8988T (cell line): ENCODE measurements around the gene KRT3.
"Not testable (repeated sequence)": the region's sequence is repeated elsewhere in the genome, so short reads cannot be mapped to it uniquely, and the experiment has no call there.

Experiments
- DNase-seq: peaks from one replicate; pipeline ENCODE4 v3.0.0; 2011

The KRT3 gene

GRCh38 chr12:52756281-52756960, 39.5 kb downstream of the KRT3 start:
- no peak for DNase-seq

- no peak for DNase-seq
Observed at GRCh38 chr12:52755533-52755932, 40.4 kb downstream of the KRT3 start.

- no peak for DNase-seq
Observed at GRCh38 chr12:52754135-52754534, 41.8 kb downstream of the KRT3 start.

DNA sequence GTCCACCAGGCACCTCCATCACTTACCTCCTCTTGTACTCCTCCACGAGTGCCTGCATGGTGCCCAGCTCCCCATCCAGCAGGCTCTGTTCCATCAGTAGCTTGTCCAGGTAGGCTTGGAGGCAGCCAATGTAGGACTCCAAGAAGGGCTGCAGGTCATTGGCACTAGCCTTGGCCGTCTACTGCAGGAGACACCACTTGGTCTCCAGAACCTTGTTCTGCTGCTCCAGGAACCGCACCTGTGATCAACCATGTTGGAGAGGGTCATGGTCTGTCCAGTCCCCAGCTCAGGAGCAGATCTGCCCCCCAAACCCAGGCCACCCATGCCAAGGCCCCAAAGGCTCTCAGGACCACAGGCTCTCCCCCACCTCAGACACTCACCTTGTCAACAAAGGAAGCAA, 42.6 kb downstream of the KRT3 start:
- no peak for DNase-seq

DNA sequence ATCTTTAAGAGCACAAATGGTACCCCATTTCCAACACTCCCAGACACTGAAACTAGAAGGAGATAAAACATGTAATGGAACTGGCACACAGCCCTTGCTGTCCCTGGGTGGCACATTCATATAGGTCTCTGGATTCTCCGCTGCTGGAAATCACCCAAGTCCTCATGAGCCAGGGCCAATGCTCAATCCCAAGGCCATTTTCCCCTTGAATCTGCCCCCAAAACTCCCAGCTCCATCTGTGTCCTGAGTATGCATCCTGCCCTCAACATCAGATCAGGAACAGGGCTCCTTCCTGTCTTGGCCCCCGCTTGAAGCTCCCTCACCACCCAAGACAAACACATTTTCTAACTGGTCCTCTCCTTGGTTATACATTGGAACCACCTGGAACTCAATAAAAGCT, 43.4 kb downstream of the KRT3 start:
- no peak for DNase-seq

DNA sequence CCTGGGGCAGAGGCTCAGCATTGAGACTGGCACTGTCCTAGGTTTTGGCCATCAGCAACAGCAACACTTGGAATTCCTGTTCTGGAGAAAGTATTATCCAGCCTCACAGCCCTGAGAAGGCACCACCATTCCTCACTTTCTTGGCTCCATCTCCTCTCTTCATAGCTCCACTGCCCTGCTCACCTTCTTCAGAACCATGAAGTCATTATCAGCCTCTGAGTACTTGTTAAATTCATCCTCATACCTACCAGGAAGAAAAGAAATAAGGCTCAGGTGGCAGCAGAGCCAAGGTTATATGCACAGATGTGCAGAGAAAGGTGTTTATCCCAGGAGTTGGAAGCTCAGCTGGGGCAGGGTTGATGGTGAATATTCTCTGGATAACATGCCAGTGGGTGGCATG, 44.1 kb downstream of the KRT3 start:
- DNase-seq: no peak

DNA sequence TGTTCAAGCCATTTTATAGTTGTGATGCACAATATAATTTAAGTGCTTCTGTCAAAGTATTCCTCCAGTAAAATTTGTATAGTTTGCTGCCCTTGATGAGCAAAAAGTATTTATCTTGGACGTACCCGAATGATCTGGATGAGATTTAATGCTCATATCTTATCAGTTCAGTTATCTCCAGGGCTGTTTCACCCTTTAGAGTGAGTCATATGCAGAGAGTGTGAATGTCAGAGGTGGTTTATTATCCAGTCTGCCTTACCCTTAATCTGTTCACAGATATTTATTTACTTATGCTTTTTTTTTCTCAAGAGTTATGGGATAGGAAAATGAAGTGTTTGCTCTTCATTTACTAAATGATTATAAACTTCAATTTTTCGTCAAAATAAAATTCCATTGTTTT, 45.4 kb downstream of the KRT3 start:
- not testable (repeated sequence) for DNase-seq

- no peak for DNase-seq
Observed at GRCh38 chr12:52749827-52750226, 46.1 kb downstream of the KRT3 start.

DNA sequence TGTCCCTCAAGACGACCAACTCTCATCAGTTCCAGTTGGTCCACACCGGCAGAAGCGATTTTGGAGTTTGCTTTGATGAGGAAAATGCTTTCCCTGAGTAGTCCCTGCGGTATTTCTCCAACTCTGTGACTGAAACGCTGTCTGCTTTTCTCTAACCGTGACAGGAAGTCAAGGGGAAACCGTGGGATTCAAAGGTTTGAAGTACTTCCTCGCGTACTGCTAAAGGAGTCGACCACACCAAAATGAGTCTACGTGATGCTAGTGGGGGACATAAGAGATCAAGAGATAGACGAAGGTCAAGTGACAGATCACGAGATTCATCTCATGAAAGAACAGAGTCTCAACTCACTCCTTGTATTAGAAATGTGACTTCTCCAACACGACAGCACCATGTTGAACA, 47.3 kb downstream of the KRT3 start:
- no peak for DNase-seq

DNA sequence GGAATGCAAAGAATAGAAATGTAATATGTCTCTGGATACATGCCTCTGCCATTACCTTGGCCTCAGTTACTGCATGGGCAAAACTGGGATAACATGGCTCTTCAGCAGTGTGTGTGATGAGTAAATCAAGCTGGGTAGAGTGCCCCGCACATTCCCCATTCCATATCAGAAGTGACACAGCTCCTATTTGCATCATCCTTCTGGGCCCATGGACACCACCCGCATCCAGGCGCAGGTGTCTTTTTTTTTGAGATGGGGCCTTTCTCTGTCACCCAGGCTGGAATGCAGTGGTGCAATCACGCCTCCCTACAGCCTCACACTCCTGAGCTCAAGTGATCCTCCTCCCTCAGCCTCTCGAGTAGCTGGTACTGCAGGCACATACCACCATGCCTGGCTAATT, 50.4 kb downstream of the KRT3 start:
- no peak for DNase-seq

GRCh38 chr12:52744493-52745156, 51.3 kb downstream of the KRT3 start:
- DNase-seq: no peak

DNA sequence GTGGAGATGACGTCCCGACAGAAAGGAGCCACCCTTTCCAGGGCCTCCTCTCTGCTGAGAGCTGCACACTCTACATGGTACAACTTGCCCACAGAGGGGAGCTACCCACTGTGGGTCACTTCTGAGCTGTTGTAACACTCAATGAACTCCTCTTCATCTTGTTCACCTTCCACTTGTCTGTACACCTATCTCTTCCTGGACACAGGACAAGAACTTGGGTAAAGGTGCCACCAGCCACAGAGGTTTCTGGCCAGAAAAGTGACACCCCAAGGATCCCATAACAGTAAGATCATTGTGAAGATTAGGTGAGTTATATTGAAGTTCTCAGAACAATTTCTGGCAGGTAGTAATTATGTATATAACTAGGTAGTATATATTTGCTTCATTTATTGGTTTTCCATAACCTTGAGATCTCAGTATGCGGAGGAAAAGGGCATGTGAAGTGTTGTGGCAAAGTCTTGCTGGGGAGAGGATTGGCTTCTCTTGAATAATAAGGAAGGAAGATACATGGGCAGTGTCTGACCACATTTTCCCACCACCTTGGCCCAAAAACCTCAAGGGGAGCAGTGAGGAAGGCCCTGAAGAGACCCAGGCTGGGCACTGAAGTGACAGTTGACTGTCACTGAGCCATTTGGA, 53.0 kb downstream of the KRT3 start:
- no peak for DNase-seq

DNA sequence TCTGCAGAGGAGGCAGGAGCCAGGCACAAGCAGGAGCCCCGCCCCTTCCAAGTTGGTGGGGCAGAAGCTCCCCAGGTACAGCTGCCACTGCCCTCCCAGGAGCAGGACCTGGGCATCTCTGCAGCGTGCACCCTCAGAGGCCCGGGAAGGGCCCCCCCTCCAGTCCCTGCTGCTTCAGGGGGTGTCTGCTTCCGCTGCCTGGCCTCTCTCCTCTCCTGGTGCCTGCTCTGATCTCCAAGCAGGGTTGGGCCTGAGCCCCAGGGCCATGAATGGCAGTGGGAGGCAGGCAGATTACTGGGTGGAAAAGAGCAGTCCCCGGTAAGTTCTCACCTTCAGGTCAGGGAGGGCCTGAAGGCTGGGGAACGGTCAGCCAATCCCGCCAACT, 53.7 kb downstream of the KRT3 start:
- no peak for DNase-seq

- no peak for DNase-seq
Observed at GRCh38 chr12:52741375-52742195, 54.3 kb downstream of the KRT3 start.

GRCh38 chr12:52740584-52740983, 55.3 kb downstream of the KRT3 start:
- DNase-seq: no peak

GRCh38 chr12:52739963-52740362, 56.0 kb downstream of the KRT3 start:
- DNase-seq: no peak
